Kasumi-1 (cell line): ENCODE data around the gene LAMC2.
"Not testable (repeated sequence)": the region's sequence is repeated elsewhere in the genome, so short reads cannot be mapped to it uniquely, and the experiment has no call there.

ENCODE experiments used
- DNase-seq, 2 experiments: peaks; one replicate each; lab custom pipeline; 2025; lab: John Stamatoyannopoulos, UW

LAMC2 gene

DNA sequence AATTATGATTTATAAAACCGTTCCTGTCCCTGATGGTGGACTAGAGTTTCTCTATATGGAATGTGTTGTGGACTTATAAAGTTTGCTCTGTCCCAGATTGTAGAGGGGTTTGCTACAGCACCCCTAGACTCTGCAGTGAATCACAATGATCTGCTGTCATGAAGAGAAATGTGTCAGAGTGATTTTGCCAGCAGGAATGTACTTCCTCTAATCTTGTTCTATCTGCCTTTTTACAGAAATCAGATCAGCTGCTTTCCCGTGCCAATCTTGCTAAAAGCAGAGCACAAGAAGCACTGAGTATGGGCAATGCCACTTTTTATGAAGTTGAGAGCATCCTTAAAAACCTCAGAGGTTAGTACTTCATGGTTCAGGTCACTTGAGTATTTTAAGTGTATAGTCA is 52.0 kb downstream of the LAMC2 start:
- no peak for DNase-seq

DNA sequence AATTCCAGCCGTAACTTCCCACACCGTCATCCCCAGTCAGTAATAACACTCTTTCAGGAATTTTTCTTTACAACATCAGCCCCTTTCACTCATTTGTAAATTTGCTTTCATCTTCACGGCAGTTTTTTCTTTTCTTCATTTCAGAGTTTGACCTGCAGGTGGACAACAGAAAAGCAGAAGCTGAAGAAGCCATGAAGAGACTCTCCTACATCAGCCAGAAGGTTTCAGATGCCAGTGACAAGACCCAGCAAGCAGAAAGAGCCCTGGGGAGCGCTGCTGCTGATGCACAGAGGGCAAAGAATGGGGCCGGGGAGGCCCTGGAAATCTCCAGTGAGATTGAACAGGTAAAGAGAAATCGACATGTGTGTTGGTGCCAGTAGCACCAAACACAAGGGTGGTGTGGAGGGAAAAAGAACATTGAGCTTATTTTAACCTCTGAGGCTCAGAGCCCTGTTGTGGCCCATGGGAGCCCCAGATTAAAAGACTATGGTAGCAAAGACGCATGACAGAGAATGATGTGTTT is 53.2 kb downstream of the LAMC2 start:
- DNase-seq, result no peak

DNA sequence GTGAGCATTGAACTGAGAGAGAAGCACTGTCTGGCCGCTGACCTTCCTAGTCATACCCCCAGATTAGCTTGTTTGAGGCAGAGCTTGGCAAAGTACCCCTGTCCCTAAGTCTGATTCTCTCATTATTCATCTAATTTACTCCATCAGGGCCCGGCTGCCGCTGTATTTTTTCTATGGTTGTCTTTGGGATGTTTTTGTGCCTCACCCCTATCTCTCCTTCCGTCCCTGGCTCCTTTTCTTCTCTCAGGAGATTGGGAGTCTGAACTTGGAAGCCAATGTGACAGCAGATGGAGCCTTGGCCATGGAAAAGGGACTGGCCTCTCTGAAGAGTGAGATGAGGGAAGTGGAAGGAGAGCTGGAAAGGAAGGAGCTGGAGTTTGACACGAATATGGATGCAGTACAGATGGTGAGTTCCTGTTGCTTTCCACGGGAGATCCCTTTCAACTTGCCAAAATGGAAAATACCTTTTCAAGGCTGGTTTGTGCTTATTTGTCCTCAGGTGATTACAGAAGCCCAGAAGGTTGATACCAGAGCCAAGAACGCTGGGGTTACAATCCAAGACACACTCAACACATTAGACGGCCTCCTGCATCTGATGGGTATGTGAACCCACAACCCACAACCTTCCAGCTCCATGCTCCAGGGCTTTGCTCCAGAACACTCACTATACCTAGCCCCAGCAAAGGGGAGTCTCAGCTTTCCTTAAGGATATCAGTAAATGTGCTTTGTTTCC is 53.9 kb downstream of the LAMC2 start:
- no peak for DNase-seq

DNA sequence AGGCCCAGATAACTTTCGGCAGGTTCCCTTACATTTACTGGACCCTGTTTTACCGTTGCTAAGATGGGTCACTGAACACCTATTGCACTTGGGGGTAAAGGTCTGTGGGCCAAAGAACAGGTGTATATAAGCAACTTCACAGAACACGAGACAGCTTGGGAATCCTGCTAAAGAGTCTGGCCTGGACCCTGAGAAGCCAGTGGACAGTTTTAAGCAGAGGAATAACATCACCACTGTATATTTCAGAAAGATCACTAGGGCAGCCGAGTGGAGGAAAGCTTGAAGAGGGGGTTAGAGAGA is 54.4 kb downstream of the LAMC2 start:
- DNase-seq, result no peak

DNA sequence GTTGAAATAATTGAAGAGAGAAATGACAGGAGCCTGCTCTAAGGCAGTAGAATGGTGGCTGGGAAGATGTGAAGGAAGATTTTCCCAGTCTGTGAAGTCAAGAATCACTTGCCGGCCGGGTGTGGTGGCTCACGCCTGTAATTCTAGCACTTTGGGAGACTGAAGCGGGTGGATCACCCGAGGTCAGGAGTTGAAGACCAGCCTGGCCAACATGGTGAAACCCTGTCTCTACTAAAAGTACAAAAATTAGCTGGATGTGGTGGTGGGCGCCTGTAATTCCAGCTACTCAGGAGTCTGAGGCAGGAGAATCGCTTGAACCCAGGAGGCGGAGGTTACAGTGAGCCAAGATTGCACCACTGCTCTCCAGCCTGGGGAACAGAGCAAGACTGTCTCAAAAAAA is 54.8 kb downstream of the LAMC2 start:
- DNase-seq, result not testable (repeated sequence)

DNA sequence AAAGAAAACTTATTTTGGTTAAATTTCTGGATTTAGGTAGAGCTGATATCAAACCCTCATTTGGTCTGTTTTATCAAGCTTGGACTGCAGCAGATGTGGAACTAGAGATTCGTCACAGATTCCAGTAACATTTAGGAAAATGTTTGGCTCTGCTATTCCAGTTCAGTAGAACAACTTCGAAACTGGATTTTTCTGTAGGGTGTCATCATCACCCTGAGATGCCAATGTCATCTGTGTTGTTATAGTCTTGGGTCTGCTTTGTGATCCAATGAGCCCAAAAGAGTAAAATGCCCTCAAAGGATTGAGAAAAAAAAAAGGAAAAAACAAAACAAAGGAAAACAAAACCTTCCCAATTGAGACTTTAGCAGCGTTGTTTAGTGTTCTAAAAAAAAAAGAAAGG is 55.4 kb downstream of the LAMC2 start:
- no peak for DNase-seq

DNA sequence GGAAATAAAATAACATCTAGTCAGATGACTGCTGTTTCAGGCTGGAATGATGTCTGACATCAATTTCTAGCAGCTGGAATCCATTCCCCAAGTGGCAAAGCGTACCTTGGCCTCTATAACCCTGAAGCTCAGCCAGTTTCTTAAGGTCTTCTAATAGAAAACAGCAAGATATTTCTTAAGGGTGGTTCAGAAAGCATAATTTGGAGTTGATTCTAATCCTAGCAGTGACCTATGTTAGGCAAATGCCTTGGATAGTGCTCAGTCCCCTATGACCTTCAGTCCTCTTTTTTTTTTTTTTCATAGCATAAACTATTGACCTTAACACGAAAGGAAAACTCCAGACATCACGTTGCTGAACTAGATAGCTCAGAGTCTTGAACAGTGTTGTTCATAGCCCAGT is 56.5 kb downstream of the LAMC2 start:
- DNase-seq, result no peak

DNA sequence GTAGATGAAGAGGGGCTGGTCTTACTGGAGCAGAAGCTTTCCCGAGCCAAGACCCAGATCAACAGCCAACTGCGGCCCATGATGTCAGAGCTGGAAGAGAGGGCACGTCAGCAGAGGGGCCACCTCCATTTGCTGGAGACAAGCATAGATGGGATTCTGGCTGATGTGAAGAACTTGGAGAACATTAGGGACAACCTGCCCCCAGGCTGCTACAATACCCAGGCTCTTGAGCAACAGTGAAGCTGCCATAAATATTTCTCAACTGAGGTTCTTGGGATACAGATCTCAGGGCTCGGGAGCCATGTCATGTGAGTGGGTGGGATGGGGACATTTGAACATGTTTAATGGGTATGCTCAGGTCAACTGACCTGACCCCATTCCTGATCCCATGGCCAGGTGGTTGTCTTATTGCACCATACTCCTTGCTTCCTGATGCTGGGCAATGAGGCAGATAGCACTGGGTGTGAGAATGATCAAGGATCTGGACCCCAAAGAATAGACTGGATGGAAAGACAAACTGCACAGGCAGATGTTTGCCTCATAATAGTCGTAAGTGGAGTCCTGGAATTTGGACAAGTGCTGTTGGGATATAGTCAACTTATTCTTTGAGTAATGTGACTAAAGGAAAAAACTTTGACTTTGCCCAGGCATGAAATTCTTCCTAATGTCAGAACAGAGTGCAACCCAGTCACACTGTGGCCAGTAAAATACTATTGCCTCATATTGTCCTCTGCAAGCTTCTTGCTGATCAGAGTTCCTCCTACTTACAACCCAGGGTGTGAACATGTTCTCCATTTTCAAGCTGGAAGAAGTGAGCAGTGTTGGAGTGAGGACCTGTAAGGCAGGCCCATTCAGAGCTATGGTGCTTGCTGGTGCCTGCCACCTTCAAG is 57.3 kb downstream of the LAMC2 start:
- DNase-seq, result no peak

DNA sequence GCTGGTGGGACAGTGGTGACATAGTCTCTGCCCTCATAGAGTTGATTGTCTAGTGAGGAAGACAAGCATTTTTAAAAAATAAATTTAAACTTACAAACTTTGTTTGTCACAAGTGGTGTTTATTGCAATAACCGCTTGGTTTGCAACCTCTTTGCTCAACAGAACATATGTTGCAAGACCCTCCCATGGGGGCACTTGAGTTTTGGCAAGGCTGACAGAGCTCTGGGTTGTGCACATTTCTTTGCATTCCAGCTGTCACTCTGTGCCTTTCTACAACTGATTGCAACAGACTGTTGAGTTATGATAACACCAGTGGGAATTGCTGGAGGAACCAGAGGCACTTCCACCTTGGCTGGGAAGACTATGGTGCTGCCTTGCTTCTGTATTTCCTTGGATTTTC is 58.4 kb downstream of the LAMC2 start:
- no peak for DNase-seq

DNA sequence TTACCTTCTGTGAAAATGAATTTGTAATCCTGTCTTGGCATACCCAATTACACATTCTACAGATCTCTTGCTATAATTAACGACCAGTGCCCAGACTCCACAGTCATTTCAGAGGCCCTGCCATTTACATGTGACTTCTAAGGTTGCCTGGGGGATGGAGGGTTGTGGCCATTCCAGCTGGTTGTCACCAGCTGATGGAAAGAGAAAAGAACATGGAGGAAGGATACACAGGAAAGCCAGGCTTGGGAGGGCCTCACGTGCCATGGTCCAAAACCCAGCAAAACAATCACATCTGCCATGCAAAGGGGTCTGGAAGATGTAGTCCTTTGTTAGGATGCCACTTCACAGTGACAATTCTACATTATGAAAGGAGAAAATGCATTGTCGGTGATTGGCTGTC is 59.3 kb downstream of the LAMC2 start:
- DNase-seq, result no peak

DNA sequence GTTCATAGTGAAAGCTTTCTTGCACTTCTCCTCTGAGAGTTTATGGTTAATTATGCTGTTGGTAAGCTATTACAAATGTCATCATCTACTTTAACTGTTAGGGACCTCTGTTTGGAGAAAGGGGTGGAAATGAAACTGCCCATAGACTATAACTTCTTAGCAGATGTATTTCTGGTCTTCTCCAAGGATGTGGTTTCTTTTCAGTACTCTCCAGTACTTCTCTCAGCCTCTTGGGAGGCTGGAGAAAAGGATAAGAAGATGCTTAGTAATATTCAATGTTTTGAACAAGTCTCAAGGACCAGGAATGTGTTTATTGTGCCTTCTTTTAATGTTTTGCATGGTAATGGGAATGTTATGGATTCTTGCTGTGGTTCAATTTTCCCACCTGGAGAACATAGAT is 60.4 kb downstream of the LAMC2 start:
- no peak for DNase-seq

DNA sequence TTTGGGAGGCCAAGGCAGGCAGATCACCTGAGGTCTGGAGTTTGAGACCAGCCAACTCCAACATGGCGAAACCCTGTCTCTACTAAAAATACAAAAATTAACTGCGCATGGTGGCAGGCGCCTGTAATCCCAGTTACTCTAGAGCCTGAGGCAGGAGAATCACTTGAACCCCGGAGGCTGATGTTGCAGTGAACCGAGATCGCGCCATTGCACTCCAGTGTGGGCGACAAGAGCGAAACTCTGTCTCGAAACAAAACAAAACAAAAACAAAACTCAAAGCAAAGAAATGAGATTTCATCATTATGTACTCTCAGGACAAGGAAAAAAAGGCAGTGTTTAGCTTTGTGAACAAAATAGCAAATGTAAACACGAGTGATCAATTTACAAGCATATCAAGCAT is 61.0 kb downstream of the LAMC2 start:
- DNase-seq, result no peak

DNA sequence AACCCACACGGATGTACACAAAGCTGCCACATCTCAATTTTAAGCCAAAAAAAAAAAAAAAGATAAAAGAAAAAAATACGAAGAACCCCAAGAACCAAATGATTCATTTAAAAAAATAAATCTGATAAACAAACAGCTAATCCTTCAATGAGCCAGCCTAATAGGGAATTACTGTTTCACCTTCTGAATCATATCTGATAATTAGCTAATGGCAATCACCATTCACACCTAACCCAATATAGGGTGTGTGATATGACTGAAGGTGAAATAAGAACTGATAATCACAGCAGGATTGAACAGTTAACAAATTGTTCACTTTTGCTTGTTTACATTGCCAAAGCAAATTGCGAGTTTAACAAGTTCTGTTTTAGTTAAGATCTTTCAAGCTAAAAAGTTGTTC is 61.4 kb downstream of the LAMC2 start:
- no peak for DNase-seq

DNA sequence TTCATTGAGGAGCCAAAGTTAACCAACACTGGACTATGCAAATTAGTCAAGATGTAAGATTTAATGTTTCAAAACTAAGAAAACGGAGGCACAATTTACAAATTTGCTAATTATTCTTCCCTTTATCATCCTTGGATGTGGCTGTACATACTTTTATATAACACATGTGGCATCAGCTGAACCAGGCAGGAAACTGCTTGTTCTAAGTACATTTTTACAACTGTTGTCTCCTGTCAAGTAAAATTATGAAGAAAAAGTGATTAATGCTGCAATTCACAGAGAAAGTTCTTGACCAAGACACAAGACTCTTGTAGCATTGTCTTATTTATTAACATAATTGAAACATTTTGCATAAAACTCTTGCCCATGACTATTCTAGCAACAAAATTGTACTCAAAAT is 61.9 kb downstream of the LAMC2 start:
- no peak for DNase-seq

DNA sequence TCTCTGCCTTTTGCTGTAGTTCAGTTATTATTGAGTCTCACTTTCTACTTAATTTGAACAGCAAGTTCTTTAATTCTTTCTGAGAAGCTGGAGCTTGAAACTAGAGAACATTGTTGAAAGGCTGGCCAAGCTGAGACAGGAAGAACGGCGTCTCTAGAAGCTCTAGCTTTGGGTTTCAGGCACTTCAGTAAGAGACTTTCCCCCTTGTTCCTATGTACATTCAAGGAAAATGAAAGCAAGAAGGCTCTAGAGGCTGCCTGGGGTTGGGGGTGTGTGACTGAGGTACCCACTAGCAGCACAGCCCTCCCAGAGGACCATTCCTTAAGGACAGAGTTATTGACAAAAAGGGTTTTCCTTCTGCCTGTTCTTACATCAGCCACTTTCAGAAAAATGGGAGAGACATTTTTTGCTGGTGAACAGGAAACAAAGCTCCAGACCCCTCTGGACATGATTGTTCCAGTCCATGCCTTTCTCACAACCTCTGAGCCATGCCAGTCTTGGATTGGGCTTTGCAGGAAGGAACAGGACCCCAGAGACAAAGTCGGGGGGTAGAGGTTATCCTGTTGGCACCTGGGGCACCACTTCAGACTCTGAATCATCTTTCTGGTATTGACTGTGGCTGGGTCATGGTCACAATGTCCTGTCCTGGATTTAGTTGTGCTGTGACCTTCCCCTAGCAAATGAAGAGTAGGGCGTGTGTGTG is 63.1 kb downstream of the LAMC2 start:
- no peak for DNase-seq

DNA sequence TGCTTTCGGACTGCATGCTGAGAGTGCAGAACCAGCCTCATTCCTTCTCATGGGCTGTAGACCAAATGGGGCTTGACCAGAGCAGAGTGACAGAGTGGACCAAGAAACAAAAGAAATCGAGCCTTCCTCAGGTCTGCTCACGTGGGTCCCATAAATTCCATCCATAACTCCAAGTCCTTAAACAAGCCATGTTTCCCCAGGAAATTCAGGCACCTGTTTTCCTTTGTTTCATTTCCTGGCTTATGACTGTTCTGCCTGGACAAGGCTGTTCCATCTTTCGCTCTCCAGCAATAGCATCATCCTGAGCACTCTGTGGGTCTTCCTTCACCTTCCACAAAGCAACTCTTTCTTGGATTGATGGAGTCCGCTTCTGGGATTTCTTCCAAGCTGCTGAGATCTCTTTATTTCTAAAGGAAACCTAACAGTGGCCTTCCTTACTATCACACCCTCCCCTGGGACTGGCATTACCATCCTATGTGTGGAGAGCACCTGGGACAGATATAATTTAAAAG is 63.9 kb downstream of the LAMC2 start:
- DNase-seq, result no peak

DNA sequence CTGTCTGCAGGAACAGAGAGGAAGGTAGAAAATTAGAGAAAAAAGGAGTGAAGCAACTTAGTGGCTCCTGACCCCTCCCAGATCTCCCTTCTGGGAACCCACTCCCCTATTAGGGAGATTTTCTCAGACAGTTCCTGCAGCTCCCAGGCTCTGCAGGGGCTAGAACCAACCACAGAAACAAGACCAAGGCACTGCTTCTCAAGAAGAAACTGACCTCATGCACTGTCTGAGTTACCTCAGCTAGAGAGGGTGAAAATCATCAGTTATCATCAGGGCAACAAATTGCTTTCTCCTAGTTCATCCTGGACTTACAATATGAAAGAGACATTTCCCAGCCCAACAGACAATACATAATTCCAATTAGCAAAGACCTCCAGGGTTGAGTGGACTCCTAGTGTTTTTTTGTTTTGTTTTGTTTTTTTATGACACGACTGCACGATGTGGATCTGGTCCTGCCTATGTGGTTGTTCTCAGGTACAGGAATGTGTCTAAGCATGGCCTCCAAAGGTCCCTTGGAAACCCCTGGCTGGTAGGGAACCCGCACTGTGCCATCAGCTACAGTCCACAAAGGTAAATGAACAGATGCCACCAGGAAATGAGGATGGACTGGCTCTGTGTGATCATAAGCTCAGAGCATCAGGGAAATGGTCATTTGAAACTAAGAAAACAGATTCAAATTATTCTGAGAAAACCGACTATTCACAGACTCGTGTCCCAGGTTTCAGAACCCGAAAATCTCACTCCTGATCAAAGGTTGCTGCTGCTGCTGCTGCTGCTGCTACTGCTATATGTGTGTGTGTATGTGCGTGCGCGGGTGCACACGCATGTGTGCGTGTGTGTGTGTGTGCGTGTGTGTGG is 65.3 kb downstream of the LAMC2 start:
- DNase-seq, result no peak

DNA sequence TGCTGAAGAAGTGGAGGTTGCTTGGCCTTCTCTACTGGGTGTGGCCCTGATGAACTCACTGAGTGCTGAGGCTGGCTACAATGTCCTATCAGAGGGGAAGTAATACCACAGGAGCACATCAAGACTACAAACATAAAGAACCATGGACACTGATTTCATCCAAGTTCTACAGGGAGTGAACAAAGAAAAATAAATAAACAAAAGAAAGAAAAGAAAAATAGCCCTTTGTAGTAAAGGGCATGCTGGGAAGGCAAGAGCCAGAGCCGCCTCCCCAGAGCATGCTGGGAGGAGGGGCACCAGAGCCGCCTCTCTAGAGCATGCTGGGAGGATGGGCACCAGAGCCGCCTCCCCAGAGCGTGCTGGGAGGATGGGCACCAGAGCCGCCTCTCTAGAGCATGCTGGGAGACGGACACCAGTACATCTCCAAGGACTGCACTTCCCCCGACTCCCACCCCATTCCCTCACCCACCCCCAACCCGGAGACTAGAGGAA is 65.9 kb downstream of the LAMC2 start:
- no peak for DNase-seq

DNA sequence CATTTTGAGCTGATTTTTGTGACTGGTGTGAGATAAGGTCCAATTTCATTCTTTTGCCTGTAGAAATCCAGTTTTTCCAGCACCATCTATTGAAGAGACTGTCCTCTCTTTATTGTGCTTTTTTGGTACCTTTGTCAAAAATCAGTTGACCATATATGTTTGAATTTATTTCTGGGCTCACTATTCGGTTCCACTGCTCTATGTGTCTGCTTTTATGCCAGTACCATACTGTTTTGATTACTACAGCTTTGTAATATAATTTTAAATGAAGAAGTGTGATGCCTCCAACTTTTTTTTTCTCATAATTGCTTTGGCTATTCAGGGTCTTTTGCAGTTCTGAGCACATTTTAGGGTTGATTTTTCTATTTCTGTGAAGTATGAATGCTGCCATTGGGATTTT is 69.0 kb downstream of the LAMC2 start:
- DNase-seq, result no peak

DNA sequence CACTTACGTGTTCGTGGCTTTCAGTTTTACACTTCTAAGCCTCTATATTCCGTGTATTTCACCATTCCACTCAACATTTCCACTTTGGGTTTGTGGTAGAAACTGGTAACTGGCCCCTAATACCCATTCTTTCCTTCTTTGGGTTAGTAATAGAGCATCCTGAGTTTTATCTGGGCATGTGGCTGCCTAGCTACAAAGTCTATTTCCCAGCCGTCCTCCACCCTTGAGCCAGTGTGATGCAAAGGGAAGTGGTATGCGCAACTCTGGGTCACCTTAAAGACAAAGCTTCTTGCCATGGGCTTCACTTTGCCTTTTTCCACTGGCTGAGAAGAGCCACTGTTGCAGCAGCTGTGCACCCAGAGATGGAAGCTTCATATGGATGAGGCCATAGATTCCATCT is 73.9 kb downstream of the LAMC2 start:
- DNase-seq, result no peak

DNA sequence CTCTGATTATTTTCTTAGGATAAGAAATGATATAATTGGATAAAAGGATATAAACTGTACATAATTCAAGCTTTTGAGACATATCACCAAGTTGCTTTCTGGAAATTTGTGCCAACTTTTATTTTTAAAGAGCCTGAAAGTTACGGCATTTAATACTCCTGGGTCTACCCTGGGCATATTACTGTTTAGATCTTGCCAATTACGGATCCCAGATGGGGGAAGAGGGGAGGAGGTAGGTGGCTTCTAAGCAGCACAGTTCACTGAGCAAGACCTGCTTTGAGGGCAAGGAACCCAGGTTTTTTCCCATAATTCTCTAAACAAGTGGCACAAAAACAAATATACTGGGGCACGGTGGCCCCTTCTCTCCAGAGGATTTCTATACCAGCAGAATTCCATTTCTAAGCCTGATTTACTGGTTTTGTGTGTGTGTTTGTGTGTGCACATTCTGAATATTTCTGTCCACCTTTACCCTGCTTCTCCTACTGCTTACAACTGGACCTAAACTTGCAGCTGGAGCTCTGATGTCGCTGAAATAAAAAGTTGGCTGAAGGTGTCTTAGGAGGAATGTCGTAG is 76.7 kb downstream of the LAMC2 start:
- no peak for DNase-seq
